Esophagus muscularis mucosa (tissue), 4 donors: Measurements from ENCODE around the gene CD79B. TPM values are rescaled to one million over a fixed set of nuclear protein-coding genes. Genes with fewer than 3 reads are reported as not detected.
A peak's percentile ranks its signal among the peaks of the same experiment; 100 is the strongest.
"Not testable (repeated sequence)": the region's sequence is repeated elsewhere in the genome, so short reads cannot be mapped to it uniquely, and the experiment has no call there.

Source experiments
- DNase-seq: peaks from one replicate; pipeline ENCODE4 v3.0.0-alpha.2; 2017; ENCODE audit errors: extremely low spot score
- H3K27ac ChIP-seq, 4 donors: fragments of 200-600 bp; sonication (generic); replicated peaks in 1 of 4; 1 replicate in 3 of 4; 2 replicates in 1 of 4; pipeline ENCODE4 v1.5.1; 2016 to 2019; ENCODE audit warnings: mild to moderate bottlenecking in 1 of 4
- H3K27me3 ChIP-seq, 4 donors: fragments of 200-600 bp; sonication (generic); one replicate each; pipeline versions ENCODE4 v1.5.1 to v1.6.0; 2016 to 2019
- H3K36me3 ChIP-seq, 4 donors: fragments of 200-600 bp; sonication (generic); one replicate each; pipeline ENCODE4 v1.5.1; 2016 to 2019
- H3K4me1 ChIP-seq, 4 donors: fragments of 200-600 bp; sonication (generic); one replicate each; pipeline ENCODE4 v1.5.1; 2016 to 2019
- H3K4me3 ChIP-seq, 4 donors: fragments of 200-600 bp; sonication (generic); 1 replicate in 2 of 4; 2 replicates in 2 of 4; pipeline ENCODE4 v1.5.1; 2016 to 2019; ENCODE audit warnings: mild to moderate bottlenecking in 4 of 4, moderate library complexity in 1 of 4
- H3K9me3 ChIP-seq, 4 donors: fragments of 200-600 bp; sonication (generic); 1 replicate in 3 of 4; 2 replicates in 1 of 4; pipeline ENCODE4 v1.5.1; 2016 to 2019
- EP300 ChIP-seq: sonication (generic); formaldehyde crosslinking; IDR thresholded peaks from one replicate; pipeline ENCODE4 v1.6.1; 2017; ENCODE audit warnings: antibody characterized with exemption
- POLR2A ChIP-seq: fragments of 450-650 bp; IDR thresholded peaks from one replicate; pipeline ENCODE4 v1.6.1; 2017; ENCODE audit warnings: antibody characterized with exemption, moderate library complexity, mild to moderate bottlenecking, low read depth
- POLR2AphosphoS5 ChIP-seq, 2 donors: sonication (generic); formaldehyde crosslinking; IDR thresholded peaks; one replicate each; pipeline ENCODE4 v1.6.1; 2017; ENCODE audit warnings: antibody characterized with exemption in 2 of 2
- WGBS: methylation state at CpG from one replicate; pipeline ENCODE4 v1.1.5; 2018; 5-methylcytosine and 5-hydroxymethylcytosine counted together
- intact Hi-C: fragments of 100-400 bp; cut with DNase I; formaldehyde crosslinking; loops from one replicate; pipeline ENCODE4 v1.15.1; 2023
- total RNA-seq, 4 donors: library from RNA; depleted of rRNA; stranded (reverse); fragments of >200 nt; gene quantifications; one replicate each; pipeline versions ENCODE4 v1.1.0 to v1.2.1, GENCODE V29; 2016
- TF ChIP-seq, protein P1 (sequence below), 3 experiments: fragments of 200-600 bp in 2 of 3; fragments of 450-650 bp in 1 of 3; sonication (generic) in 2 of 3; IDR thresholded peaks; one replicate each; pipeline ENCODE4 v1.5.1; 2017 to 2019; ENCODE audit warnings: antibody characterized with exemption in 3 of 3, mild to moderate bottlenecking in 2 of 3, moderate library complexity in 1 of 3

CD79B gene
- total RNA-seq, 4 donors from 2014 or later = 2.1 to 6.1 (median 5.8) TPM

DNA sequence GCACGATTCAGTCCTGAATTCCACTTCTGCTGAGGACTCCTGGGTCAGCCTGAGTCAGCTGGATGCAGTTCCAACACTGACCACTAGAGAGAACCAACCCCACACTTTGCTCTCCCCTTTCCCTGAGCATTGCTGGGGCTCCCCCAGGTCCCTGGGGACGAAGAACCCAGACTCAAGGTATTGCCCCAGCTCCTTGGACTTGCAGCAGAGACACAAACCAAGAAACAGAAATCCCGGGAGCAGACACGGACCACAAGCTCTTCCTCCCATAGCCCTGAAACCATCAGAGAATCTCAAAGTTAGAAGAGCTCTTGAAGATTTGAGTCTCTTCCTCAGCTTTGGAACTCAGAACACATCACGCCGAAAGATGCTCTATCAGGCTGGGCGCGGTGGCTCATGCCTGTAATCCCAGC is 12.8 kb downstream of the CD79B start:
- intact Hi-C loops = loop anchor here (1.0 to 10.0 kb wide), 3 partner anchors 106 to 365 kb away; partner anchors contain the start of gene ERN1
- Histone ChIP-seq H3K36me3 (no peaks in the 10 kb centered on the region), H3K27ac (no peak overlapping the region), H3K27me3 (peaks cover 0 to 13% (median 0%) of the 10 kb centered on the region in 4 donors), H3K9me3 (no peaks in the 10 kb centered on the region), H3K4me3 (no peak overlapping the region), H3K4me1 (peaks cover 0 to 7% (median 3%) of the 10 kb centered on the region in 4 donors)
- WGBS = 46% methylated on average over 8 of the region's 8 CpGs
- no peak for DNase-seq
- TF ChIP-seq, protein P1, sequence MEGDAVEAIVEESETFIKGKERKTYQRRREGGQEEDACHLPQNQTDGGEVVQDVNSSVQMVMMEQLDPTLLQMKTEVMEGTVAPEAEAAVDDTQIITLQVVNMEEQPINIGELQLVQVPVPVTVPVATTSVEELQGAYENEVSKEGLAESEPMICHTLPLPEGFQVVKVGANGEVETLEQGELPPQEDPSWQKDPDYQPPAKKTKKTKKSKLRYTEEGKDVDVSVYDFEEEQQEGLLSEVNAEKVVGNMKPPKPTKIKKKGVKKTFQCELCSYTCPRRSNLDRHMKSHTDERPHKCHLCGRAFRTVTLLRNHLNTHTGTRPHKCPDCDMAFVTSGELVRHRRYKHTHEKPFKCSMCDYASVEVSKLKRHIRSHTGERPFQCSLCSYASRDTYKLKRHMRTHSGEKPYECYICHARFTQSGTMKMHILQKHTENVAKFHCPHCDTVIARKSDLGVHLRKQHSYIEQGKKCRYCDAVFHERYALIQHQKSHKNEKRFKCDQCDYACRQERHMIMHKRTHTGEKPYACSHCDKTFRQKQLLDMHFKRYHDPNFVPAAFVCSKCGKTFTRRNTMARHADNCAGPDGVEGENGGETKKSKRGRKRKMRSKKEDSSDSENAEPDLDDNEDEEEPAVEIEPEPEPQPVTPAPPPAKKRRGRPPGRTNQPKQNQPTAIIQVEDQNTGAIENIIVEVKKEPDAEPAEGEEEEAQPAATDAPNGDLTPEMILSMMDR (IDR thresholded peaks at IDR 0.05) = peak; percentile 82 to 94 (median 88)
- no peak for TF ChIP-seq EP300

DNA sequence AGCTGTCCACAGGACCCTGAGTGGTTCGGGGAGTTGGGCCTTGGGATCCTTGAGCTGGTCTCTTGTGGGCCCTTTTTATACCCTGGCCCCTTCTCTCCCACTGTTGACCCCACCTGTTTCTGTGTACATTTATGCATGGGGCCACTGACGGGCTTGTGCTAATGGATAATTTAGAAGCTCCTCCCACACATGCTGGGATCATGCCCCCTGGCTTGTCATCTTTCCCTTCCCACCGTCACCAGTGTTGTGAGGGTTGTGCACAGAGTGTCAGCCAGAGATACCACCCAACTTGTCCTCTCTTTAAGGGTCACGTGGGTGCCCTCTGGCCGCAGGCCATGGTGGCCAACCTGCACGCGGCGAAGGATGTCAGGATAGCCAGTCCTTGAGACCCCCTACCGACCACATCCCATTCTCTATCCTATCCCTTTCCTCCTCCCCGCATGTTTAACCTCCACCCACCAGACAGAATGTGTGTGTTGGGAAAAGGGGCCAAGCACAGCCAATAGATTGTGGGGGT is 13.3 kb downstream of the CD79B start, which contains the start of gene GH1:
TSS of gene GH1 (minus strand) at position 51 of the 517 bp plus-strand sequence. CDS start 63 bp downstream, outside the sequence.
- not testable (repeated sequence) for H3K9me3 ChIP-seq, H3K4me1 ChIP-seq, H3K36me3 ChIP-seq, H3K27ac ChIP-seq, DNase-seq, H3K4me3 ChIP-seq
- intact Hi-C loops = loop anchor here (1.0 to 10.0 kb wide), 3 partner anchors 106 to 366 kb away; partner anchors contain the start of gene ERN1
- H3K27me3 ChIP-seq = peaks cover 0 to 13% (median 0%) of the 10 kb centered on the region in 4 donors
- 46% methylated on average over 10 of the region's 10 CpGs for WGBS

DNA sequence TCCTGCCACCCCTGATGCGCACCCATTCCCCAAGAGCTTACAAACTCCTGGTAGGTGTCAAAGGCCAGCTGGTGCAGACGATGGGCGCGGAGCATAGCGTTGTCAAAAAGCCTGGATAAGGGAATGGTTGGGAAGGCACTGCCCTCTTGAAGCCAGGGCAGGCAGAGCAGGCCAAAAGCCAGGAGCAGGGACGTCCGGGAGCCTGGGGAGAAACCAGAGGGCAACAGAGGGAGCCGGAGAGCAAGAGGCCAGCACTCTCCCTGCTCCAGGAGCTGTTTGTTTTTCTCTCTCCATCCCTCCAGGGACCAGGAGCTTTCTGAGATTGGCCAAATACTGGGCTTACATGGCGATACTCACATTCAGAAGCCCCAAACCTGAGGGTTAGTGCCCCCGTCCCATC is 13.8 kb downstream of the CD79B start:
- TF ChIP-seq EP300 = no peak
- TF ChIP-seq POLR2AphosphoS5 (IDR thresholded peaks at IDR 0.05) = no peak
- TF ChIP-seq, protein P1 (IDR thresholded peaks at IDR 0.05) = no peak
- TF ChIP-seq POLR2A = no peak
- Histone ChIP-seq H3K4me1 (peaks cover 0 to 7% (median 3%) of the 10 kb centered on the region in 4 donors), H3K27me3 (peaks cover 0 to 13% (median 0%) of the 10 kb centered on the region in 4 donors), H3K27ac (no peak overlapping the region), H3K9me3 (no peaks in the 10 kb centered on the region), H3K4me3 (no peak overlapping the region), H3K36me3 (no peaks in the 10 kb centered on the region)
- WGBS = 73% methylated on average over 7 of the region's 10 CpGs
- DNase-seq = no peak
- intact Hi-C loops = loop anchor here (10.0 kb wide), 2 partner anchors 216 to 366 kb away; partner anchors contain the start of gene ERN1

DNA sequence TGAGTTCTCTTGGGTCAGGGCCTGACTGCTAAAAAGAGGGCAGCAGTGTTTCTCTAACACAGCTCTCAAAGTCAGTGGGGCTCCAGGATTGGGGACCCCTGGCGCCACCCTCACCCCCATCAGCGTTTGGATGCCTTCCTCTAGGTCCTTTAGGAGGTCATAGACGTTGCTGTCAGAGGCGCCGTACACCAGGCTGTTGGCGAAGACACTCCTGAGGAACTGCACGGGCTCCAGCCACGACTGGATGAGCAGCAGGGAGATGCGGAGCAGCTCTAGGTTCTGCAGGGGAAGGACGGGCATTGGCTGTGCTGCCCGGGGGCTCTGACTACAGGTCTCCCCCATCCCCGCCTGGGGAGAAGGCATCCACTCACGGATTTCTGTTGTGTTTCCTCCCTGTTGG is 14.5 kb downstream of the CD79B start:
- peaks cover 0 to 7% (median 3%) of the 10 kb centered on the region in 4 donors for H3K4me1 ChIP-seq
- intact Hi-C loops = loop anchor here (10.0 kb wide), 2 partner anchors 217 to 367 kb away; partner anchors contain the start of gene ERN1
- no peak overlapping the region for H3K27ac ChIP-seq
- H3K36me3 ChIP-seq = no peaks in the 10 kb centered on the region
- peaks cover 0 to 13% (median 0%) of the 10 kb centered on the region in 4 donors for H3K27me3 ChIP-seq
- 80% methylated on average over 9 of the region's 13 CpGs for WGBS
- no peak for DNase-seq
- H3K9me3 ChIP-seq = no peaks in the 10 kb centered on the region
- TF ChIP-seq POLR2AphosphoS5 (IDR thresholded peaks at IDR 0.05) (no peak), EP300 (no peak), POLR2A (no peak)
- TF ChIP-seq, protein P1 (IDR thresholded peaks at IDR 0.05) = no peak
- no peak overlapping the region for H3K4me3 ChIP-seq

DNA sequence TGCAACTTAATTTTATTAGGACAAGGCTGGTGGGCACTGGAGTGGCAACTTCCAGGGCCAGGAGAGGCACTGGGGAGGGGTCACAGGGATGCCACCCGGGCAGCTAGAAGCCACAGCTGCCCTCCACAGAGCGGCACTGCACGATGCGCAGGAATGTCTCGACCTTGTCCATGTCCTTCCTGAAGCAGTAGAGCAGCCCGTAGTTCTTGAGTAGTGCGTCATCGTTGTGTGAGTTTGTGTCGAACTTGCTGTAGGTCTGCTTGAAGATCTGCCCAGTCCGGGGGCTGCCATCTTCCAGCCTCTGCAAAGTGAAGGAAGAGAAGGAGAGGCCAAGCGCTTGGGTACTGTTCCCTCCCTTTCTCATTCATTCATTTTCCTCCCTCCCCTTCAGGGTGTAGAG is 14.9 kb downstream of the CD79B start:
- H3K36me3 ChIP-seq, H3K4me3 ChIP-seq, H3K4me1 ChIP-seq, H3K9me3 ChIP-seq, DNase-seq, H3K27ac ChIP-seq: not testable (repeated sequence)
- WGBS = 89% methylated on average over 7 of the region's 11 CpGs
- intact Hi-C loops = loop anchor here (10.0 kb wide), 2 partner anchors 218 to 368 kb away; partner anchors contain the start of gene ERN1
- peaks cover 0 to 13% (median 0%) of the 10 kb centered on the region in 4 donors for H3K27me3 ChIP-seq
